Liver (tissue), 9 donors: ENCODE results near the gene VEGFD. TPM values are rescaled to one million over a fixed set of nuclear protein-coding genes. Genes with fewer than 3 reads are reported as not detected.

Source experiments
- DNase-seq: peaks from one replicate; pipeline ENCODE4 v3.0.0-alpha.2; 2017; ENCODE audit warnings: low spot score
- H3K27ac ChIP-seq, 2 donors: one replicate each; pipeline ENCODE4 v1.7.0; 2013; ENCODE audit warnings: inconsistent platforms in 2 of 2, low read length in 2 of 2, control low read depth in 1 of 2, low read depth in 1 of 2, mild to moderate bottlenecking in 1 of 2
- H3K27me3 ChIP-seq, 4 donors: one replicate each; pipeline versions ENCODE4 v1.6.1 to v1.7.0; 2013; ENCODE audit warnings: low read length in 3 of 4, inconsistent platforms in 1 of 4, mild to moderate bottlenecking in 1 of 4, moderate library complexity in 1 of 4; ENCODE audit not compliant: control insufficient read depth in 4 of 4, insufficient read depth in 4 of 4
- H3K36me3 ChIP-seq, 4 donors: one replicate each; pipeline versions ENCODE4 v1.6.1 to v1.7.0; 2013; ENCODE audit warnings: low read length in 3 of 4, mild to moderate bottlenecking in 3 of 4, low read depth in 1 of 4, moderate library complexity in 1 of 4; ENCODE audit not compliant: control insufficient read depth in 4 of 4, insufficient read depth in 3 of 4
- H3K4me1 ChIP-seq, 4 donors: one replicate each; pipeline versions ENCODE4 v1.6.1 to v1.7.0; 2013; ENCODE audit warnings: low read length in 3 of 4, mild to moderate bottlenecking in 3 of 4, moderate library complexity in 1 of 4; ENCODE audit not compliant: control insufficient read depth in 4 of 4, insufficient read depth in 4 of 4
- H3K4me3 ChIP-seq, 3 donors: one replicate each; pipeline versions ENCODE4 v1.6.1 to v1.7.0; 2013; ENCODE audit warnings: low read length in 3 of 3, control low read depth in 1 of 3, low read depth in 1 of 3, mild to moderate bottlenecking in 1 of 3
- H3K9ac ChIP-seq, 2 donors: one replicate each; pipeline ENCODE4 v1.7.0; 2013; ENCODE audit warnings: low read length in 2 of 2, mild to moderate bottlenecking in 2 of 2, moderate library complexity in 2 of 2, control low read depth in 1 of 2, low read depth in 1 of 2
- H3K9me3 ChIP-seq, 4 donors: one replicate each; pipeline versions ENCODE4 v1.6.1 to v1.7.0; 2013; ENCODE audit warnings: low read length in 3 of 4; ENCODE audit not compliant: control insufficient read depth in 4 of 4
- ATF3 ChIP-seq: IDR thresholded peaks from 2 replicates; pipeline ENCODE4 v1.6.1; 2016; ENCODE audit warnings: antibody characterized with exemption
- CTCF ChIP-seq: fragments of 150-350 bp; IDR thresholded peaks from 2 replicates; pipeline ENCODE4 v1.5.1; 2017; ENCODE audit warnings: improper control_type of control experiment, low read depth, low read length; ENCODE audit not compliant: missing input control
- EGR1 ChIP-seq, 2 donors: IDR thresholded peaks; 2 replicates each; pipeline ENCODE4 v1.6.1; 2016 to 2018; ENCODE audit warnings: antibody characterized with exemption in 2 of 2, low read depth in 2 of 2
- FOXA1 ChIP-seq: IDR thresholded peaks from 2 replicates; pipeline ENCODE4 v1.6.1; 2016; ENCODE audit warnings: antibody characterized with exemption
- FOXA2 ChIP-seq: IDR thresholded peaks from 2 replicates; pipeline ENCODE4 v1.6.1; 2016; ENCODE audit warnings: antibody characterized with exemption
- JUND ChIP-seq, 2 donors: IDR thresholded peaks; 2 replicates each; pipeline ENCODE4 v1.6.1; 2016; ENCODE audit warnings: antibody characterized with exemption in 2 of 2
- MAX ChIP-seq: IDR thresholded peaks from 2 replicates; pipeline ENCODE4 v1.6.1; 2016; ENCODE audit warnings: antibody characterized with exemption
- NR2F2 ChIP-seq: IDR thresholded peaks from 2 replicates; pipeline ENCODE4 v1.6.1; 2016; ENCODE audit warnings: antibody characterized with exemption
- REST ChIP-seq: IDR thresholded peaks from 2 replicates; pipeline ENCODE4 v1.6.1; 2016; ENCODE audit warnings: antibody characterized with exemption, mild to moderate bottlenecking
- RXRA ChIP-seq, 2 donors: IDR thresholded peaks; 2 replicates each; pipeline ENCODE4 v1.6.1; 2017 to 2018; ENCODE audit warnings: antibody characterized with exemption in 2 of 2, mild to moderate bottlenecking in 1 of 2
- SP1 ChIP-seq: IDR thresholded peaks from 2 replicates; pipeline ENCODE4 v1.6.1; 2018; ENCODE audit warnings: antibody characterized with exemption, mild to moderate bottlenecking
- YY1 ChIP-seq: IDR thresholded peaks from 2 replicates; pipeline ENCODE4 v1.6.1; 2016; ENCODE audit warnings: antibody characterized with exemption, mild to moderate bottlenecking
- ZBTB33 ChIP-seq: IDR thresholded peaks from 2 replicates; pipeline ENCODE4 v1.6.1; 2016; ENCODE audit warnings: antibody characterized with exemption
- polyA plus RNA-seq, 2 donors: library from polyadenylated mRNA; stranded (reverse) in 1 of 2; unstranded in 1 of 2; fragments of 200-250 nt in 1 of 2; fragments of >200 nt in 1 of 2; fragmentation: Nextera tagmentation in 1 of 2; extraction: Ambion mirVana in 1 of 2; gene quantifications; one replicate each; pipeline versions ENCODE4 v1.2.1 to v1.2.3, GENCODE V29; 2013 to 2015
- total RNA-seq, 2 donors: library from RNA; depleted of rRNA; stranded (reverse); fragments of >200 nt; gene quantifications; one replicate each; pipeline ENCODE4 v1.2.3, GENCODE V29; 2014
- donor health status: healthy.
- donor health status: healthy.
- donor health status: healthy.
- donor health status: healthy.
- donor health status: healthy.

VEGFD gene
- total and polyA plus RNA-seq, 4 donors, result 0.05 to 4.5 (median 0.64) TPM

- TF ChIP-seq ATF3 (no peak), EGR1 (IDR thresholded peaks at IDR 0.05; ENCODE audit: low read depth in 2 of 2) (no peak), NR2F2 (no peak), REST (no peak)
Observed at GRCh38 chrX:15410947-15411346, 26.7 kb upstream of the VEGFD start (continued).

- DNase-seq, result no peak
- H3K27me3 ChIP-seq, result no peaks in the 10 kb centered on the region
- no peak overlapping the region for H3K4me3 ChIP-seq
- H3K9me3 ChIP-seq, result no peaks in the 10 kb centered on the region
- H3K27ac ChIP-seq, result no peak overlapping the region
- TF ChIP-seq JUND (IDR thresholded peaks at IDR 0.05) (no peak), FOXA2 (no peak), SP1 (no peak), FOXA1 (no peak), CTCF (no peak), REST (no peak), MAX (no peak), RXRA (IDR thresholded peaks at IDR 0.05) (no peak), NR2F2 (no peak), EGR1 (IDR thresholded peaks at IDR 0.05; ENCODE audit: low read depth in 2 of 2) (no peak), ZBTB33 (no peak), YY1 (no peak)
- H3K4me1 ChIP-seq, result no peaks in the 10 kb centered on the region
- H3K9ac ChIP-seq, result no peak overlapping the region
- no peaks in the 10 kb centered on the region for H3K36me3 ChIP-seq
Observed at GRCh38 chrX:15410430-15410829, 26.2 kb upstream of the VEGFD start.
